ENCODE measurements around the gene C19orf73.
A peak's percentile ranks its signal among the peaks of the same experiment; 100 is the strongest.
"Not testable (repeated sequence)": the region's sequence is repeated elsewhere in the genome, so short reads cannot be mapped to it uniquely, and the experiment has no call there.

Gene C19orf73

DNA sequence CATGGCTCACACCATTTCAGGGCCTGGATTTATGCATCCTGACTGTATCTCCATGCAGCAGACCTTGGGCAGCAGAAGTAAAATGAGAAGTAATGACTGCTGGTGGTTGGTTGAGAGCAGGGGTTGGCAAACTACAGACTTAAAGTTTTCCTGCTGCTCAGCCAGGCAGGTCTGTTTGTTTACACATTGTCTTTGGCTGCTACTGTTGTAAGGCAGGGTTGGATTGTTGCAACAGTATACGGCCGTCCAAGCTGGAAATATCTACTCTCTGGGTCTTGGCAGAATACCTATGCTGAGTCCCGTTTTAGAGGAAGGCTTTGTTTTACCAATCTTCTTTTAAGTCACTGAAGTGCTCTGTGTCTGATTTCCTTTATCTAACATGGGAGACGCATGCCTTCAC is 20.1 kb downstream of the C19orf73 start:
- no peak for DNase-seq

DNA sequence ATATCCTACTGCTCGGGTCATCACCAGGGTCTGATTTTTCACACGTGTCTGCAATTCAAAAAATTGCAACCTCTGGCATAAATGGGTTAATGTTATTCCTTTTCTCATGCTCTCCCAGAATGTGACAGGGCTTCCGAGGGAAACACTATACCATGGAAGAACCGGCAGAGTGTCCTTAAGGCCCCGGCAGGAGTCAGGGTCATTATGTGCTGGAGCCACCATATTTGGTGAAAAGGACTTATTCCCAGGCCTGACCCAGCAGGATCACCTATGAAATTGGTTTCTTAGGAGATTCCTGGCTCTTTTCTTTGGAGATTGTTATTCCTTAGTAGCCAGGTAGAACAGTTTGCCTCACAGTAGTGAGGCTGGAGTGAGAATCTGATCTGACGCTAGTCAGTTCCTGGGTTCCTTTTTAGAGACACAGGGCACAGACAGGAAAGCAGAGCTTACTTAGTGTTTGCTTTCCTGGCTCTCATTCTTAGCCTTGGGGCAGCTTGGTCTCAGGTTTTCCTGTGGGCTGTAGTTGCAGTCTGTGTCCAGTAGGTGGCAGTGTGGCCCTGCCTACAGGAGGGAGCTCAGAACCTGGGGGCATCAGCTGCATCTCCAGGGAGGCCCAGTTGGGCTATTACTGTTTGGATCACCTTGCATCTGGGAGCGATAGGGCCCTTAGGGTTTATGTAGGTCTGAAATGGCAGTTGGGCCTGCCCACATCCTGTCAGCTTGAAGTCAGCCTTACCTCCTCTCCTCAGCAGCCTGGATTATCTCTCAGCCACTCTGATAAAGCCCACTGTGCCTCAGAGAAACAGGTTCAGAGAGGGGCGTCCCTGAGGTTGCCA is 21.3 kb downstream of the C19orf73 start:
- peak; percentile 36 to 74 (median 60) for DNase-seq

DNA sequence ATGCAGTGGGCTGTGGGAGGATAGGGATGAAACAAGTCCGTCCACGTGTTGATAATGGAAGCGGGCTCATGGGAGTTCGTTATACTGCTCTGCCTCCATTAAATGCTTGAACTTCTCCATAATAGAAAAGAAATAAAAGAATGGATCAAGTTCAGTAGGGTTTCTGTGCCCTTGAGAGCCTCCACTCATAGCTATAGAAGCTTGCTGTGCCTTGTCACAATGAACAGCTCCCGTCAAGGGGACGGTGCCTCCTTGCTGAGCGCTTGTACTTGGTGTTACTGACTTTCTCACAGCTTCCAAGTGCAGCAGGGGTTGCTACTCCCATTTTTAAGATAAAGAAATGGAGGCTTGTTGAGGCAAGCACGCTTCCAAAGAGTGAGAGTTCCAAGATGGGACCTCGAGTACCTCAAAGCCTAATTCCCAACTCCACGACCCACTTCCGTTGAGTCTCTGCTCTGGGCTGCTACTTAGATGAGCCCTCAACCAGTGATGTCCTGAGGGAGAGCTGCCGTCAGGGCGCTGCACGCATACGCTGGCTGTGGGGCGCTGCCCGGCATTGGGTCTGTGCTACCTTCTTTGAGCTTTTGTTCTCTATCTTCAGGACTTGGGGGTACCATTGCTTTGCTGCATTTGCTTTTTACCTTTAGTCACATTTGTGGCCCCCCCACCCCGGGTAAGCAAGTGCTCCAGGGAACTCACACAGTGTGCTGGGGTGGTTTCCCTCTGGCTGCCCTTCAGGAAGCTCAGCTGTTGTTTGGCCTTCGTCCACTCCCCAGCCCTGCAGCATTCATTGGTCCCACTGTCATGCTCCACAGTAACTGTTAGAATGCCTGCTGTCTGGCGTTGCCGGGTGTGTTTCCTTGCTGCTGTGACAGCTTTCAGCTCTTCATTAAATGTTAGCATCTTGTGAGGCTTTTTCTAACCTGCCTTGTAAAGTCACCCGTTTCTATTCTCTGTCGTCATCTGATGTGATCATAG is 24.1 kb downstream of the C19orf73 start:
- DNase-seq, result no peak

DNA sequence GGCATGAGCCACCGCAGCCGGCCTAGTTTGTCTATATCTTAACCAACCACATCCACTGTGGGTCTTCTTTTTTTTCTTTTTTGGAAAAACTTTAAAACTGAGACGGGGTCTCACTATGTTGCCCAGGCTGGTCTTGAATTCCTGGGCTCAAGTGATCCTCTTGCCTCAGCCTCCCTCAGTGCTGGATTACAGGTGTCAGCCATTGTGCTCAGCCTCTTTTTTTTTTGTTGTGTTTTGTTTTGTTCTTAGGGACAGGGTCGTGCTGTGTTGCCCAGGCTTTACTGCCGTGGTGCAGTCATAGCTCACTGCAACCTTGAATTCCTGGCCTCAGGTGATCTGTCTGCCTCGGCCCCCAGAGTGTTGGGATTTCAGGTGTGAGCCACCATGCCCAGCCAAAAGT is 26.3 kb downstream of the C19orf73 start:
- no peak for DNase-seq

DNA sequence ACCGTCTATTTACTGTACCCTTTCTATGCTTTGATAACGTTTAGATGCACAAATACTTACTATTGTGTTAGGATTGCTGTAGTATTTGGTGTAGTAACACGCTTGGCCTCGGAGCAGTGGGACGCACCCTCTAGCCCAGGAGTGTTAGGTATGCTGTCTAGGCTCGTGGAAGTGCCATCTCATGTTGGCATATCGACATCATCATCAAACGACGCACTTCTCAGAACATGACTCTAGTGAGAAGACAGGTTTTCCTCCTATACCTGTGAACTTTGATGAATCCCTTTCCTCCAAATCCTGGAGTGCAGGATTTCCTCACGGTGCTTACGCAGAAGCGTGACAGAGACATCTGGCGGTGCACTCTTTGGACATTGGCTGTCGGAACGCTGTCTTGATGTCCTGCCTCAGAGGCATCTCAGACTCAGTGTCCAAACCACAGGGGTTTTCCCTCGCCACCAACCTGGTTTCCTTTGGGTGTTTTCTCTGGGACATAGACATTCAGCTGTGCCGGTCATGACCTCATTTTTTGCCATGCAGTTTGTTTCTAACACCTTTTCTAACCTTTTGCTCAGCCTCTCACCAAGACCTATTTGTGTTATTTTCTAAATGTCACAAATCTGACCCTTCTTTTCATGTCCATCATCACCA is 27.4 kb downstream of the C19orf73 start:
- DNase-seq, result no peak

DNA sequence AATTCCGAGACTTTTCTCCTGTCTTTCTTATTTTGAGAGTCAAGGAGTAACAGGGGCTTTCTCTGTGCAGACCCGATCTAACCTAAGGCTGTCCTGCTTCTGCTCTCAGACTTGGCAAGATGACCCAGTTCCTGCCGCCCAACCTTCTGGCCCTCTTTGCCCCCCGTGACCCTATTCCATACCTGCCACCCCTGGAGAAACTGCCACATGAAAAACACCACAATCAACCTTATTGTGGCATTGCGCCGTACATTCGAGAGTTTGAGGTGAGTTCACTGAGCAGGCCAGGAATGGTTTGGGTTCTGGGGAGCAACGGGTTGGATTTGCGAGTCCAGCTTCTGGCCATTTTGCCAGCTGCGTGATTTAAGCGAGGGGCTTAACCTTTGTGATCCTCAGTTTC is 32.6 kb downstream of the C19orf73 start:
- no peak for DNase-seq

DNA sequence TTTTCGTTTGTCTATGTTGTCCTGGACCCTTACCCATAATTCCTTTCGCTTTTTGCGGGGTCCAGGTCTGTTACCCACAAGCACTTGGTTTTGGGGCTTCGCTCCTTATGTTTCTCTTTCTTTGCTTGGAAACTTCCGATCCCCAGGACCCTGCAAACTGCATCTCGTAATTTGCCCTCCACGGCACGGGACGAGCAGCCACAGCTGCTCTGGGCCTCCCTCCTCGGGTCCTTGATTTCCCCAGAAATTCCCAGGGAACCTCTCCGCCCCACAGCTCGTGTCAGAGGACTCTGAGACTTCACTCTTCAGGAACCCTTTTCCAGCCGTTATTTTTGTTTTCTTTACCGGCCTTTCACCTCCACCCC is 33.1 kb downstream of the C19orf73 start:
- no peak for DNase-seq

DNA sequence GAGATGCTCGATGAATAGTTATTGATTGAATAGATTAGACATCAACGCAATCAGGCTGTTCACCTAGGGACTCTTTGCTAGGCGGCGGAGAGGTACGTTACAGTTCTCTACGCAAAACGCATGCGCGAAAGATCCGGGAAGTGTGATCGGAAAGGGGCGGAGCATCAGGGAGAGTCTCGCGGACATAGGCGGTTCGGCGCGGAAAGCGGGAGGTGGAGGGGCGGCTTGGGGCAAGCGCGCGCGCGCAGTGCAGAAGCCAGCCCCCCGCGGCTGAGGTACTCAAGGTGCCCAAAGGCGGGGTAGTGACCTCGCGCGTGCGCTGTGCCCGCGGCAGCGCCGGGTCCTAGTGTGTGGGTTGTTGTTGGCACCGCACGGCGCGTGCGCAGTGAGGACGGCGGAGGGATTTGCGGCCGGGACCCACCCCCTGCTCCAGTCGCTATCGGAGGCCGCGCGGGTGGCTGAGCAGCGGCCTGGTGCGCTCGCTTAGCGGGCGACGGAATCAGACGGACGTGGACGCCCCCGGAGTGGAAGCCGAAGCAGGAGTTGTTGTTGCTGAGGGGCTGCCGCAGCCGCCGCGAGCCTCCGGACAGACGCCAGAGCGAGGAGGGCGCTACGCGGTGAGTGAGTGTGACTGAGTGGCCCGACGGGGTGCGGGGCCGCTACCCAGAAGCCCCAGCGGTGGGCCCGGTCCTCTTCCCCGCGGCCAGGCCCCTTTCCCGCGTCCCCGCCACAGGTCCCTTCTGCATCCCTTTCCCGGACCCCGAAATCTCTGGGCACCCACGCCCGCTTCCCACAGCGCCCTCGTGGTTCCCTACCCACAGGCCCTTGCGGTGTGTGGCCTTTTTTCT is 33.7 kb downstream of the C19orf73 start, which contains the start of gene SNRNP70:
Gene SNRNP70, plus strand, starts transcription at position 432 of the 848 bp plus-strand sequence. CDS start 964 bp downstream, outside the sequence.
- DNase-seq, result peak; percentile 98 to 100 (median 100)

DNA sequence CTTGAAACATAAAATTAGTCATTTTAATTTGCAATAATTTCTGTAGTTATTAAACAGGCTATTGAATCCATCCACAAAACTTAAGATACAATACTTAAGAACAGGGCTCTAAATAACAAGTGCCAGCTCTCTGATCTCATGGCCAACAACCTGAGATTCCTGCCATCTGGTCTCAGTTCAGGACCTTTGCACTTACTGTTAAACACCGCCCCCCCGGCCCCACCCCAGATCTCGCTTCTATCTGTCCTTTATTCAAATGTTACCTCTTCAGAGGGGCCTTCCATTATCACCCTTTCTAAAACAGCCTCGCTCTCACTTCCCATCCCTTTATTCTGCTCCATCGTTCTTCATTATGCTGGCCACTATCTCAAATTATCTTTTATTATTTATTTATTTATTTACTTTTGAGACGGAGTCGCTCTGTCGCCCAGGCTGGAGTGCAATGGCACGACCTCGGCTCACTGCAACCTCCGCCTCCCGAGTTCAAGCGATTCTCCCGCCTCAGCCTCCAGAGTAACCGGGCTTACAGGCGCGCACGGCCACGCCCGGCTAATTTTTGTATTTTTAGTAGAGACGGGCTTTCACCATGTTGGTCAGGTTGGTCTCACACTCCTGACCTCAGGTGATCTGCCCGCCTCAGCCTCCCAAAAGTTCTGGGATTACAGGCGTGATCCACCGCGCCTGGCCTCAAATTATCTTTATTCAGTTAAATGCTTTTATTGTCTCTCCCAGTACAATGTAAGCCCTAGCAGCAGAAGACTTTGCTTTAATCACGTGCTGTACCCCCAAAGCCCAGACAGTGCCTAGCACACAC is 34.5 kb downstream of the C19orf73 start:
- DNase-seq, result no peak

DNA sequence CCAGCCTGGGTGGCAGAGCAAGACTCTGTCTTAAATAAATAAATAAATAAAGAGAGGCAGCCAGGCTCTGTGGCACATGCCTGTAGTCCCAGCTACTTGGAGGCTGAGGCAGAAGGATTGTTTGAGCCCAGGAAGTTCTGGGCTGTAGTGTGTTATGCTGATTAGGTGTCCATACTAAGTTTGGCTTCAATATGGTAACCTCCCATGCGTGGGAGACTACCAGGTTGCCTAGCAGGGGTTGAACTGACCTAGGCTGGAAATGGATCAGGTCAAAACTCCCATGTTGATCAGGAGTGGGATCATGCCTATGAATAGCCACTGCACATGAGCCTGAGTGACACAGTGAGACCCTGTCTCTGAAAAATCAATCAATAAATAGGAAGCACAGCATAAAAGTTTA is 37.7 kb downstream of the C19orf73 start:
- DNase-seq, result no peak

DNA sequence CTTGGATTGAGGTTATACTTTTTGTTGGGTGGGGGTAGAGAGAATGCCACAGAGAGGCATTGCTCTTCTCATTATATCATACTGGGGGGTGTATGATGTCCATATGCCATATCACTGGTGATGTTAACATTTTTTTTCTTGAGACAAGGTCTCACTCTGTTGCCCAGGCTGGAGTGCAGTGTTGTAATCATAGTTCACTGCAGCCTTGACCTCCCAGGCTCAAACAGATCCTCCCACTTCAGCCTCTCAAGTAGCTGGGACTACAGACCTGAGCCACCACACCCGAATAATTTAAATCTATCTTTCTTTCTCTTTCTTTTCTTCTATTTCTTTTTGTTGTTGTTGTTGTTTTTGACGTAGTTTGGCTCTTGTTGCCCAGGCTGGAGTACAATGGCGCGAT is 38.6 kb downstream of the C19orf73 start:
- no peak for DNase-seq

DNA sequence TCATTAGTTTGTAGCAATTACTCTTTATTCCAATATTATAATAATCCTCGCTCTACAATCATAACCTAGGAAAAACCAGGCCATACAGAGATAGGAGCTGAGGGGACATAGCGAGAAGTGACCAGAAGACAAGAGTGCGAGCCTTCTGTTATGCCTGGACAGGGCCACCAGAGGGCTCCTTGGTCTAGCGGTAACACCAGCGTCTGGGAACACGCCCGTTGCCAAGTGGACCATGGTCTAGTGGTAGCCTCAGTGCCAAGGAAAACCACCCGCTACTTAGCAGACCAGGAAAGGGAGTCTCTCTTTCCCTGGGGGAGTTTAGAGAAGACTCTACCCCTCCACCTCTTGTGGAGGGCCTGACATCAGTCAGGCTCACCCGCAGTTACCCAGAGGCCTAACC is 44.1 kb downstream of the C19orf73 start:
- DNase-seq, result not testable (repeated sequence)

DNA sequence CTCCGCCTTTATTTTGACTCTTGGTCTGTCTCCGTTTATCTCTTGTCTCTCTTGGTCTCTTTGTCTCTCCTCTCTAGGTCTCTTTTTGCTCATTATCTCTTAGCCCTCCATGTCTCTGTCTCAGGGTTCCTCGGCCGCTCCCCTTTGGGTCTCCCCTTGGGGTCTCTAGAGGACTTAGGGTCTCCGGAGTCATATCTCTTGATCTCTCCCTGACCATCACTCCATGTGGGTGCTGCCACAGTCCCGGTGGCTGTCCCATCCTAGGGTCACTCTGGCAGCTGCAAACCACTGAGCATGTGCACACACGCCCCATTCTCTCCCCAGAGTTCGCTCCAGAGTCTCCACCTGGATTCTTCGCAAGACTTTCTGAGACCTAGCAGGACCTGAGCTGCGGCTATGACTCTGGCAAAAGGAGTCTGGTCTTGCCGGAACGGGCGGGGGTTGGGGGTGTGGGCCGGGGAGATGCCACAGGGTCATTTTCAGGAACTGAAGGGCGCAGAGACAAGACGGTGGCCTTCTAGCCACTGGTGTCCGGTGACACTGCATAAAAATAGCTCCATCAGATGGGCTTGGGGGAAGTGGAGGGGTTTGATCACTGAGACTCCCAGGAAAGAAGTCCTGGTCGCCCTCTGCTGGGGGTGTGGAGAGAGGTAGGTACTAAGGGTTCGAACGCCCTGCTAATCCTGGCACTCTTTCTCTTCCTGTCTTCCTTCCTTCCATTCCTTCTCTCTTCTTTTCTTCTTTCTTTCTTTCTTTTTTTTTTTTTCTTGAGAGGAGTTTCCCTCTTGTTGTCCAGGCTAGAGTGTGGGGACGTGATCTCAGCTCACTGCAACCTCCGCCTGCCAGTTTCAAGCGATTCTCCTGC is 45.2 kb downstream of the C19orf73 start:
- no peak for DNase-seq

DNA sequence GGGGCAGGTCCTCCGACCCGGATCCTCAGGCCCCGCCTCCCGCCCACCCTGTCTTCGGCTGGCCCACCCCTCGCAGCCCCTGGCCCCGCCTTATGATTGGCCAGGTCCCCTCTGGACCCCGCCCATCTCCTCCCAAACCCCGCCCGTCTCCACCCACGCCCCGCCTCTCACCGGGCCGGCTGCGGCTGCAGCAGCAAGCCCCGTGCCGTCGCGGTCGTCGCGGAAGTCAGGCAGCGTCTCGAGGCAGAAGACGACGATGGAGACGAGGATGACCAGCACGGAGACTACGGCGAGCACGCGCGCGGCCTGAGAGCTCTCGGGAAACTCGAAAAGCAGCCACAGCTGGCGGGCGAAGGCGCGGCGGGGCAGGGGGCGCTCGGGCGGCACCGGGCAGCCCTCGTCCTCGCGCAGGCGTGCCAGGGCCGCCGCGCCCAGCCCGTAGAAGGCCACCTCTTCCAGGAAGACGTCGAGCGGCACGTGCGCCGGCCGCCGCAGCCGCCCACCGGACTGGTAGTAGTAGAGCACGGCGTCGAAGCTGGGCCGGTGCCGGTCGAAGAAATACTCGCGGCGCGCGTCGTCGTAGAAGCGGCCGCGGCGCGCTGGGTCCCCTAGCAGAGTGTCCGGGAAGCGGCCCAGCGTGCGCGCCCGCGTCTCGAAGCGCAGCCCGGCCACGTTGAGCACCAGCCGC is 46.9 kb downstream of the C19orf73 start:
- peak in 1 of 5 donors; percentile 11 for DNase-seq

DNA sequence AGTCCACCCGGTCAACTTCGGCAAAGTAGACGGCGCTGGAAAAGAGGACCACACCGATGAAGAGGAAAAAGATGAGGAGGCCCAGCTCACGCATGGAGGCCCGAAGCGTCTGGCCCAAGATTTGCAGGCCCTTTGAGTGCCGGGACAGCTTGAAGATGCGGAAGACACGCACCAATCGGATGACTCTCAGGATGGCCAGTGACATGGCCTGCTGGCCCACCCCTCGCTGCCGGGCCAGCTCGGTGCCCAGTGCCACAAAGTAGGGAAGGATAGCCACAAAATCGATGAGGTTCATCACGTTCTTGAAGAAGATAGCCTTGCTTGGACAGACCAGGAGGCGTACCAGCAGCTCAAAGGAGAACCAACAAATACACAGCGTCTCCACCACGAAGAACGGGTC is 48.5 kb downstream of the C19orf73 start:
- no peak for DNase-seq

DNA sequence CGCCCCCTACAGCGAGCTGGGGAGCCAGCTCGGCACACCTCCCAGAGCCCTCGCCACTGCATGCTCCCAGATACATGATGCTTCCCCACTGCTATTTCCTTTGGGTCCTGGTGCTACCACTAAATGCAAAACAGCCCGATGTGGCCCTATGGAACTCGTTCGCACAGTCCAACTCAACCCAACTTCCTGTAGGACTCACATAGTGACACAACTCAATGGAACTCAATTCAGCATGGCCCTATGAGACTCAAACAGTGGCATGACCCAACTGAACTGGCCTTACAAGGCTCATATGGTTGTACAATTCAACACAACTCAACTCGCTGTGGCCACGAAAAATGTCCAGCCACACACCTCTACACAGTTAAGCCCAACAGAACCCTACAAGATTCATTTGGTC is 49.9 kb downstream of the C19orf73 start:
- no peak for DNase-seq

All from T-helper 1 cell (primary cell).